KMS-11 (cell line): ENCODE results near the gene MFAP3L.

Experiments used
- H2AFZ ChIP-seq: fragments of 200-600 bp; sonication (generic); 2 replicates; pipeline ENCODE4 v1.6.1; 2016; ENCODE audit warnings: antibody characterized with exemption, mixed run types, low read depth
- H3K27ac ChIP-seq: fragments of 200-600 bp; sonication (generic); 2 replicates; pipeline ENCODE4 v1.6.1; 2016; ENCODE audit warnings: mild to moderate bottlenecking, mixed run types
- H3K27me3 ChIP-seq: fragments of 200-600 bp; sonication (generic); 2 replicates; pipeline ENCODE4 v1.6.1; 2017; ENCODE audit warnings: mild to moderate bottlenecking, low read depth, mixed run types, moderate library complexity; ENCODE audit not compliant: insufficient read depth
- H3K36me3 ChIP-seq: fragments of 200-600 bp; sonication (generic); 2 replicates; pipeline ENCODE4 v1.6.1; 2017; ENCODE audit warnings: mild to moderate bottlenecking, mixed run types; ENCODE audit not compliant: insufficient read depth
- H3K4me1 ChIP-seq: fragments of 200-600 bp; sonication (generic); 2 replicates; pipeline ENCODE4 v1.6.1; 2016; ENCODE audit warnings: mild to moderate bottlenecking, low read depth, mixed run types; ENCODE audit not compliant: poor library complexity, severe bottlenecking
- H3K4me2 ChIP-seq: fragments of 200-600 bp; sonication (generic); 2 replicates; pipeline ENCODE4 v1.7.0; 2016; ENCODE audit warnings: mild to moderate bottlenecking, mixed run types
- H3K4me3 ChIP-seq: fragments of 200-600 bp; sonication (generic); IDR thresholded peaks from 2 replicates; pipeline ENCODE4 v1.6.1; 2017; ENCODE audit warnings: low read depth, low read length, mixed read lengths; ENCODE audit not compliant: insufficient read depth
- H3K79me2 ChIP-seq: fragments of 200-600 bp; sonication (generic); 2 replicates; pipeline ENCODE4 v1.6.1; 2016; ENCODE audit warnings: low read depth, mixed run types; ENCODE audit not compliant: insufficient read depth
- H3K9ac ChIP-seq: fragments of 200-600 bp; sonication (generic); 2 replicates; pipeline ENCODE4 v1.6.1; 2016; ENCODE audit warnings: mild to moderate bottlenecking, mixed run types
- H4K20me1 ChIP-seq: fragments of 200-600 bp; sonication (generic); 2 replicates; pipeline ENCODE4 v1.6.1; 2016; ENCODE audit warnings: mild to moderate bottlenecking, mixed run types; ENCODE audit not compliant: insufficient read depth
- TF ChIP-seq, protein P1 (sequence below): fragments of 200-600 bp; sonication (generic); conservative IDR thresholded peaks from 2 replicates; pipeline ENCODE4 v1.6.1; 2017; ENCODE audit warnings: low read depth, mild to moderate bottlenecking, antibody characterized with exemption, low read length, moderate library complexity, mixed read lengths

The MFAP3L gene

DNA sequence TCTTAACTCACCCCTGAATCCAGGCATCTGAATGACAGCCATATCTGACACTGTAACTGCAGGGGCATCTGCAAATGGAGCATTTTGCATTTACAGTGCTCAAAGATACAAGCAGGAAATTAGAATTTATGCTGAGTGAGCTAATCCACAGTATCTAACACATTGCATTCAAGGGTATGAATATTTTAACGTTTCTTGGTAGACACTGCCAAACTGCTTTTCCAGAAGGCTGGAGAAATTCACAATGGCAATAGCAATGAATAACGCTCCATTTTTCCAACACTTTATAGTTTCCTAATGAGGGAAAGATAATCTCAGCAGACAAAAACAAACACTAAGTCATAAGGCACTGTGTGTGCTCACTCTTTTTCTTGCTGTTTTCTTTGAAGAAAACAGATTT, 32.6 kb upstream of the MFAP3L start:
- Histone ChIP-seq H3K27me3 (no peaks in the 10 kb centered on the region), H3K27ac (no peak overlapping the region), H3K4me2 (no peak overlapping the region), H3K9ac (no peak overlapping the region), H3K79me2 (no peaks in the 10 kb centered on the region), H3K36me3 (no peaks in the 10 kb centered on the region), H3K4me1 (no peaks in the 10 kb centered on the region), H2AFZ (no peak overlapping the region), H4K20me1 (no peaks in the 10 kb centered on the region), H3K4me3 (no peak overlapping the region)
- TF ChIP-seq, protein P1, sequence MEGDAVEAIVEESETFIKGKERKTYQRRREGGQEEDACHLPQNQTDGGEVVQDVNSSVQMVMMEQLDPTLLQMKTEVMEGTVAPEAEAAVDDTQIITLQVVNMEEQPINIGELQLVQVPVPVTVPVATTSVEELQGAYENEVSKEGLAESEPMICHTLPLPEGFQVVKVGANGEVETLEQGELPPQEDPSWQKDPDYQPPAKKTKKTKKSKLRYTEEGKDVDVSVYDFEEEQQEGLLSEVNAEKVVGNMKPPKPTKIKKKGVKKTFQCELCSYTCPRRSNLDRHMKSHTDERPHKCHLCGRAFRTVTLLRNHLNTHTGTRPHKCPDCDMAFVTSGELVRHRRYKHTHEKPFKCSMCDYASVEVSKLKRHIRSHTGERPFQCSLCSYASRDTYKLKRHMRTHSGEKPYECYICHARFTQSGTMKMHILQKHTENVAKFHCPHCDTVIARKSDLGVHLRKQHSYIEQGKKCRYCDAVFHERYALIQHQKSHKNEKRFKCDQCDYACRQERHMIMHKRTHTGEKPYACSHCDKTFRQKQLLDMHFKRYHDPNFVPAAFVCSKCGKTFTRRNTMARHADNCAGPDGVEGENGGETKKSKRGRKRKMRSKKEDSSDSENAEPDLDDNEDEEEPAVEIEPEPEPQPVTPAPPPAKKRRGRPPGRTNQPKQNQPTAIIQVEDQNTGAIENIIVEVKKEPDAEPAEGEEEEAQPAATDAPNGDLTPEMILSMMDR: no peak

DNA sequence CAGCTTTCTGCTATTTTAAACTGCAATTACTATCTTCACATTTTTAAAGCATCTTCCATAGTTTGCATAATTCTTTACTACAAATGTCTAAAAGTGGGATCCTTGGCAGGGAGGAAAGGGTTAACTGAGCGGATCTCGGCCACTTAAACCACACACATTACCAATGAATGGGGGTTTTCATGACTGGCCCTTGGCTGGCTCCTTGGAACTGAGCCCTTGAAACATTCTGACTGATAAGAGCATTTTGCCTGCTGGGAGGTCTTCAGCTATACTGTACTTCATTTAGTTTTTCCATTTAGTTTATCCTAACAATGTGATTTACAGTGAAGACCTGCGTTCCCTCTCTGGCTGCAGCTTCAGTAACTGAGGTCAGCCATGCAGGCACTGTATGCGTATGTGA, 31.7 kb upstream of the MFAP3L start:
- Histone ChIP-seq H3K4me2 (no peak overlapping the region), H3K9ac (no peak overlapping the region), H2AFZ (no peak overlapping the region), H3K36me3 (no peaks in the 10 kb centered on the region), H3K79me2 (no peaks in the 10 kb centered on the region), H3K27me3 (no peaks in the 10 kb centered on the region), H3K27ac (no peak overlapping the region), H3K4me3 (no peak overlapping the region), H4K20me1 (no peaks in the 10 kb centered on the region), H3K4me1 (no peaks in the 10 kb centered on the region)
- TF ChIP-seq, protein P1: no peak

DNA sequence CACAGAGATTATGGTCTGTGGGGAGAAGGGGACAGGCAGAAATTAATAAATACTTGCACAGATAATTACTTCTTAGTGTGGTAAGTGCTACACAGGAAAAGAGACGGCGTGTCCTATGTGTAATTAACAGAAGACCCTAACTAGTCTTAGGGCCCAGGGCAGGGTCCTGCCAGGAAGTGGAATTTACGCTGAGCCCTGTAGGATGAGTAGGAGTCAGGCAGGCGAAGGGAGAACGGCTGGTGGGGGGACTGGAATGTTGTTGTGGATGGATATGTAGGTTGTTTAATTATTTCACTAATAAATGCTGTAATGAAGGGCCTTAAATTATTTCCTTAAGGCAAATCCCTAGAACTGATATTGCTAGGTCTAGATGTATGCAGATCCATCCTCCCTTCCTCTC, 26.7 kb upstream of the MFAP3L start:
- H3K27ac ChIP-seq: no peak overlapping the region
- H4K20me1 ChIP-seq: no peaks in the 10 kb centered on the region
- H3K27me3 ChIP-seq: no peaks in the 10 kb centered on the region
- TF ChIP-seq, protein P1: no peak
- H3K36me3 ChIP-seq: no peaks in the 10 kb centered on the region
- no peaks in the 10 kb centered on the region for H3K4me1 ChIP-seq
- no peak overlapping the region for H2AFZ ChIP-seq
- H3K9ac ChIP-seq: no peak overlapping the region
- H3K79me2 ChIP-seq: no peaks in the 10 kb centered on the region
- H3K4me3 ChIP-seq: no peak overlapping the region
- H3K4me2 ChIP-seq: no peak overlapping the region

DNA sequence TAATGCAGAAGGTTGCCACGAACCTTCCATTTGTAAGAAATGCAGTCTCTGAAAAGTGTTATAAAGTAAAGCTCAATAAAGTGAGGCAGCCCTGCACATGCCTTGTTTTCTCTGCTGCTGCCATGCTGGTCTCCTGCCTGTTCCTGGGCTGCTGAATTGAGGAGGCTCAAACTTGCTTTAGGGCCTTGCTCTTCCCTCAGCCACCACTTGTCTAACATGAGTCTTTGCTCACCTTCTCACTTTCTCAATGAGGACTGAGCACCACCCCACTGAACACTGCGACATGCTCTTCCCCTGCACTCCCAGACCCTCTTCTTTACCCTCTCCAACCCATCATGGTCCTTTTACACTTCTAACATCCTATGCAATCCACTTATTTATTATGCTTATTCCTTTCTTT, 25.2 kb upstream of the MFAP3L start:
- TF ChIP-seq, protein P1: no peak
- Histone ChIP-seq H3K9ac (no peak overlapping the region), H3K27me3 (no peaks in the 10 kb centered on the region), H3K36me3 (no peaks in the 10 kb centered on the region), H3K27ac (no peak overlapping the region), H2AFZ (no peak overlapping the region), H3K4me2 (no peak overlapping the region), H3K4me3 (no peak overlapping the region), H4K20me1 (no peaks in the 10 kb centered on the region), H3K4me1 (no peaks in the 10 kb centered on the region), H3K79me2 (no peaks in the 10 kb centered on the region)

DNA sequence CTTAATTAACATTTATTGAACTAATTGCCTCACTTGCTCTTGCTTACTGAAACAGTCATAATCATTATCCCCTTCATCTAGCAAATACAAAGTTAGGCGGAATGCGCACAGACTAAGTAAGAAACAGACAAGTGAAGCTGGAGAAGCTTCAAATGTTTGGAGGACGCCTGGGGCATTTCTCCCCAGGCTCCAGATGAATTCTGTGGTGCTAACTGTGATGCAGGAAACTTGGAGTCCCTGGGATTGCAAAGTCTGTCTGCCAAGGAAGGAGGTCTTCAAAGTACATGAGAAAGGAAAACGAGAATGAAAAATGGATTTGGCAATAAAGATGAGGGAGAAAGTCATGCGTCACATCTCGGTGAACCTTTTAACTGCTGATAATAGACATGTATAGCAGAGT, 23.6 kb upstream of the MFAP3L start:
- no peaks in the 10 kb centered on the region for H3K79me2 ChIP-seq
- TF ChIP-seq, protein P1: no peak
- H3K27ac ChIP-seq: no peak overlapping the region
- no peaks in the 10 kb centered on the region for H3K27me3 ChIP-seq
- no peaks in the 10 kb centered on the region for H3K4me1 ChIP-seq
- H3K9ac ChIP-seq: no peak overlapping the region
- no peak overlapping the region for H3K4me3 ChIP-seq
- no peaks in the 10 kb centered on the region for H3K36me3 ChIP-seq
- H3K4me2 ChIP-seq: no peak overlapping the region
- no peak overlapping the region for H2AFZ ChIP-seq
- no peaks in the 10 kb centered on the region for H4K20me1 ChIP-seq
